Liver (tissue), 9 donors: ENCODE results near the gene TNFRSF12A. TPM values are rescaled to one million over a fixed set of nuclear protein-coding genes. Genes with fewer than 3 reads are reported as not detected.

Experiments
- DNase-seq: peaks from one replicate; pipeline ENCODE4 v3.0.0-alpha.2; 2017; ENCODE audit warnings: low spot score
- H3K27ac ChIP-seq, 2 donors: one replicate each; pipeline ENCODE4 v1.7.0; 2013; ENCODE audit warnings: inconsistent platforms in 2 of 2, low read length in 2 of 2, control low read depth in 1 of 2, low read depth in 1 of 2, mild to moderate bottlenecking in 1 of 2
- H3K27me3 ChIP-seq, 4 donors: one replicate each; pipeline versions ENCODE4 v1.6.1 to v1.7.0; 2013; ENCODE audit warnings: low read length in 3 of 4, inconsistent platforms in 1 of 4, mild to moderate bottlenecking in 1 of 4, moderate library complexity in 1 of 4; ENCODE audit not compliant: control insufficient read depth in 4 of 4, insufficient read depth in 4 of 4
- H3K36me3 ChIP-seq, 4 donors: one replicate each; pipeline versions ENCODE4 v1.6.1 to v1.7.0; 2013; ENCODE audit warnings: low read length in 3 of 4, mild to moderate bottlenecking in 3 of 4, low read depth in 1 of 4, moderate library complexity in 1 of 4; ENCODE audit not compliant: control insufficient read depth in 4 of 4, insufficient read depth in 3 of 4
- H3K4me1 ChIP-seq, 4 donors: one replicate each; pipeline versions ENCODE4 v1.6.1 to v1.7.0; 2013; ENCODE audit warnings: low read length in 3 of 4, mild to moderate bottlenecking in 3 of 4, moderate library complexity in 1 of 4; ENCODE audit not compliant: control insufficient read depth in 4 of 4, insufficient read depth in 4 of 4
- H3K4me3 ChIP-seq, 3 donors: one replicate each; pipeline versions ENCODE4 v1.6.1 to v1.7.0; 2013; ENCODE audit warnings: low read length in 3 of 3, control low read depth in 1 of 3, low read depth in 1 of 3, mild to moderate bottlenecking in 1 of 3
- H3K9ac ChIP-seq, 2 donors: one replicate each; pipeline ENCODE4 v1.7.0; 2013; ENCODE audit warnings: low read length in 2 of 2, mild to moderate bottlenecking in 2 of 2, moderate library complexity in 2 of 2, control low read depth in 1 of 2, low read depth in 1 of 2
- H3K9me3 ChIP-seq, 4 donors: one replicate each; pipeline versions ENCODE4 v1.6.1 to v1.7.0; 2013; ENCODE audit warnings: low read length in 3 of 4; ENCODE audit not compliant: control insufficient read depth in 4 of 4
- EGR1 ChIP-seq, 2 donors: IDR thresholded peaks; 2 replicates each; pipeline ENCODE4 v1.6.1; 2016 to 2018; ENCODE audit warnings: antibody characterized with exemption in 2 of 2, low read depth in 2 of 2
- FOXA1 ChIP-seq: IDR thresholded peaks from 2 replicates; pipeline ENCODE4 v1.6.1; 2016; ENCODE audit warnings: antibody characterized with exemption
- FOXA2 ChIP-seq: IDR thresholded peaks from 2 replicates; pipeline ENCODE4 v1.6.1; 2016; ENCODE audit warnings: antibody characterized with exemption
- HNF4A ChIP-seq, 2 donors: conservative IDR thresholded peaks; 2 replicates each; pipeline ENCODE4 v1.6.1; 2016; ENCODE audit warnings: antibody characterized with exemption in 2 of 2, mild to moderate bottlenecking in 2 of 2
- HNF4G ChIP-seq: IDR thresholded peaks from 2 replicates; pipeline ENCODE4 v1.6.1; 2016; ENCODE audit warnings: antibody characterized with exemption
- JUND ChIP-seq, 2 donors: IDR thresholded peaks; 2 replicates each; pipeline ENCODE4 v1.6.1; 2016; ENCODE audit warnings: antibody characterized with exemption in 2 of 2
- NR2F2 ChIP-seq: IDR thresholded peaks from 2 replicates; pipeline ENCODE4 v1.6.1; 2016; ENCODE audit warnings: antibody characterized with exemption
- RAD21 ChIP-seq, 2 donors: IDR thresholded peaks; 2 replicates each; pipeline ENCODE4 v1.6.1; 2016; ENCODE audit warnings: antibody characterized with exemption in 2 of 2, mild to moderate bottlenecking in 2 of 2
- REST ChIP-seq: IDR thresholded peaks from 2 replicates; pipeline ENCODE4 v1.6.1; 2016; ENCODE audit warnings: antibody characterized with exemption, mild to moderate bottlenecking
- RXRA ChIP-seq, 2 donors: IDR thresholded peaks; 2 replicates each; pipeline ENCODE4 v1.6.1; 2017 to 2018; ENCODE audit warnings: antibody characterized with exemption in 2 of 2, mild to moderate bottlenecking in 1 of 2
- SP1 ChIP-seq: IDR thresholded peaks from 2 replicates; pipeline ENCODE4 v1.6.1; 2018; ENCODE audit warnings: antibody characterized with exemption, mild to moderate bottlenecking
- TAF1 ChIP-seq: conservative IDR thresholded peaks from 2 replicates; pipeline ENCODE4 v1.6.1; 2016; ENCODE audit warnings: antibody characterized with exemption, mild to moderate bottlenecking
- WGBS: extraction: QIAGEN DNeasy Blood & Tissue Kit; methylation state at CpG from one replicate; pipeline ENCODE4 v1.1.7; 2013; 5-methylcytosine and 5-hydroxymethylcytosine counted together
- polyA plus RNA-seq, 2 donors: library from polyadenylated mRNA; stranded (reverse) in 1 of 2; unstranded in 1 of 2; fragments of 200-250 nt in 1 of 2; fragments of >200 nt in 1 of 2; fragmentation: Nextera tagmentation in 1 of 2; extraction: Ambion mirVana in 1 of 2; gene quantifications; one replicate each; pipeline versions ENCODE4 v1.2.1 to v1.2.3, GENCODE V29; 2013 to 2015
- total RNA-seq, 2 donors: library from RNA; depleted of rRNA; stranded (reverse); fragments of >200 nt; gene quantifications; one replicate each; pipeline ENCODE4 v1.2.3, GENCODE V29; 2014
- TF ChIP-seq, protein P1 (sequence below): IDR thresholded peaks from 2 replicates; pipeline ENCODE4 v1.6.1; 2016; ENCODE audit warnings: antibody characterized with exemption
- TF ChIP-seq, protein P2 (sequence below): IDR thresholded peaks from 2 replicates; pipeline ENCODE4 v1.6.1; 2016; ENCODE audit warnings: antibody characterized with exemption
- donor health status: healthy.
- donor health status: healthy.
- donor health status: healthy.
- donor health status: healthy.
- donor health status: healthy.

The TNFRSF12A gene
- total and polyA plus RNA-seq, 4 donors = 7.9 to 35.5 (median 9.1) TPM

GRCh38 chr16:3056336-3057180, 36.4 kb downstream of the TNFRSF12A start (continued):
- TF ChIP-seq JUND (IDR thresholded peaks at IDR 0.05) = no peak
- no peak for TF ChIP-seq FOXA1
- TF ChIP-seq SP1 = no peak
- TF ChIP-seq TAF1 = no peak
- TF ChIP-seq NR2F2 = no peak
- TF ChIP-seq RAD21 (IDR thresholded peaks at IDR 0.05) = no peak

GRCh38 chr16:3057181-3058138, 37.3 kb downstream of the TNFRSF12A start:
- H3K9me3 ChIP-seq = no peaks in the 10 kb centered on the region
- H3K9ac ChIP-seq = no peak overlapping the region
- no peak overlapping the region for H3K27ac ChIP-seq
- peaks cover 6 to 18% (median 18%) of the 10 kb centered on the region in 4 donors for H3K4me1 ChIP-seq
- TF ChIP-seq HNF4A (conservative IDR thresholded peaks at IDR 0.05) (no peak), EGR1 (IDR thresholded peaks at IDR 0.05; ENCODE audit: low read depth in 2 of 2) (no peak), NR2F2 (no peak), RAD21 (IDR thresholded peaks at IDR 0.05) (no peak), RXRA (IDR thresholded peaks at IDR 0.05) (no peak), SP1 (no peak), REST (no peak), FOXA2 (no peak), HNF4G (no peak)
- TF ChIP-seq, protein P1, sequence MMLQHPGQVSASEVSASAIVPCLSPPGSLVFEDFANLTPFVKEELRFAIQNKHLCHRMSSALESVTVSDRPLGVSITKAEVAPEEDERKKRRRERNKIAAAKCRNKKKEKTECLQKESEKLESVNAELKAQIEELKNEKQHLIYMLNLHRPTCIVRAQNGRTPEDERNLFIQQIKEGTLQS = no peak
- TF ChIP-seq, protein P2, sequence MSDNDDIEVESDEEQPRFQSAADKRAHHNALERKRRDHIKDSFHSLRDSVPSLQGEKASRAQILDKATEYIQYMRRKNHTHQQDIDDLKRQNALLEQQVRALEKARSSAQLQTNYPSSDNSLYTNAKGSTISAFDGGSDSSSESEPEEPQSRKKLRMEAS = no peak
- peaks cover 0 to 2% (median 0%) of the 10 kb centered on the region in 4 donors for H3K36me3 ChIP-seq
- no peak for DNase-seq
- WGBS = 91% methylated on average over 22 of the region's 22 CpGs
- H3K4me3 ChIP-seq = peak overlapping the region in 1 of 3 donors; percentile 89
- H3K27me3 ChIP-seq = no peaks in the 10 kb centered on the region
